GM21717 (cell line): ENCODE measurements around the gene MACROH2A2.
"Not testable (repeated sequence)": the region's sequence is repeated elsewhere in the genome, so short reads cannot be mapped to it uniquely, and the experiment has no call there.

ENCODE experiments used
- ATAC-seq: cut with Tn5 transposase; IDR thresholded peaks from one replicate; pipeline ENCODE4 v1.9.1; 2021; ENCODE audit warnings: mild to moderate bottlenecking, moderate library complexity; ENCODE audit not compliant: unreplicated experiment

Gene MACROH2A2

DNA sequence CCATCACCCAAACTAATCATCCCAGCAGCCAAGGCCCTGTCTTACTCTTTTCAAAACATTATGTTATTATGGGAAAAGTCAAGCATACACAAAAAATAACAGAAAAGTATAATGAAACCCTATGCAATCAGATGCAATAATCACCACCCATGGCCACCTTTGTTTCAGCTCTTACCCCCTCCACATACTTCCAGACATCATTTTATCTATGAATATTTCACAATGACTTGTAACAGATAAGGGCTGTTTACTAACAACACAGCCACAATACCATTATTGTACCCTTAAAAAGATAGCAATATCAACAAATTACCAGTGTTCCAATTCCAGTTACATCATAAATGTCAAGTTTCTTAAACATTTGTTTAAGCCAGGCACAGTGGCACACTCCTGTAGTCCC, 44.8 kb downstream of the MACROH2A2 start:
- ATAC-seq: no peak

DNA sequence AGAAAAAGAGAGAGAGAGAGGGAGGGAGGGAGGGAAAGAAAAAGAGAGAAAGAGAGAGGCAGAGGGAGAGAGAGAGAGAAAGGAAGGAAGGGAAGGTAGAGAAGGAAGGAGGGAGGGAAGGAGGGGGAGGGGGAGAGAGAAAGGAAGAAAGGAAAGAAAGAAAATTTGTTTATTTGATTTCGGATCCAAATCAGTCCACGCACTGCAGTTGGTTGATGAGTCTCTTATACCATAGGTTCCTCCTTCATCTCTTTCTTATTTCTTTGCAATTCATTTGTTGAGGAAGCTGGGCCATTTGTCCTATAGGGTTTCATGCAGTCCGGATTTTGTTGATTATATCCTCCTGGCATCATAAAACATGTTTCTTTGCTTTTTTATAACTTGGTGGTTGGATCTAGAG, 45.6 kb downstream of the MACROH2A2 start:
- no peak for ATAC-seq

DNA sequence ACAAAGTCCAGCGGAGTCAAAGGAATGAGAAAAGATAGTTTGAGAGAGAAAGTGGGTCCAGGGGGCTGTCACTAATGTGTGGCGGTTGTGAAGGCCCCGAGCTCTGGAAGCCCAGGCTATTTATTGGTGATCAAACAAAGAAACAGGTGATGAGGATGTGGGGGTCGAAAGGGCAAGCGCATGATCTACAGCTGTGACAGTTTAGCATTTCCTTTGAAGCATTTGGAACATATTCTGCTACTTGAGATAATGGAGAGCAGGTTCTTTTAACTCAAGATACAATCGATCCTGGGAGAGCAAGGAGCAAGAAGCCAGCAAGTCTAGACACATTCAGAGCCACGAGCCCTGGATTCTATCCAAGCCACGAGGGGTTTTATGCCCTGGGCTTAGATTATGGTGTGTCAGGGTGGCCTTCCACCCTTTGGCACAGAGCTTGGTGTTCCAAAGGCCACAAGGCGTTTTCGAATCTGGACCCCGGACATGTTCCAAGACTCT, 48.5 kb downstream of the MACROH2A2 start:
- ATAC-seq: not testable (repeated sequence)

DNA sequence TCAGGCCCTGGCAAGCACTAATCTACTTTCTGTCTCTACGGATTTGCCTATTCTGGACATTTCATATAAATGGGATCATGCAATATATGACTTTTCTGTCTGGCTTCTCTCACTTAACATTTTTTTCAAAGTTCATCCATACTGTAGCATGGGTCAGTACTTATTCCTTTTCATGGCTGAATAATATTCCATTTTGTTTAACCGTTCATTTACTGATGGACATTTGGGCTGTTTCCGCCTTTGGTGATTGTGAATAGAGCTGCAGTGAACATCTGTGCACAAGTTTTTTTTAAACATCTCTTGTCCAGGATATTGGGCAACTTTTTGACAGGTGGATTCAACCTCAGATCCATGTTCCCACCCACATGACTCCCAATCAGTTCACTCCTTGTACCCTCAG, 49.0 kb downstream of the MACROH2A2 start:
- no peak for ATAC-seq

DNA sequence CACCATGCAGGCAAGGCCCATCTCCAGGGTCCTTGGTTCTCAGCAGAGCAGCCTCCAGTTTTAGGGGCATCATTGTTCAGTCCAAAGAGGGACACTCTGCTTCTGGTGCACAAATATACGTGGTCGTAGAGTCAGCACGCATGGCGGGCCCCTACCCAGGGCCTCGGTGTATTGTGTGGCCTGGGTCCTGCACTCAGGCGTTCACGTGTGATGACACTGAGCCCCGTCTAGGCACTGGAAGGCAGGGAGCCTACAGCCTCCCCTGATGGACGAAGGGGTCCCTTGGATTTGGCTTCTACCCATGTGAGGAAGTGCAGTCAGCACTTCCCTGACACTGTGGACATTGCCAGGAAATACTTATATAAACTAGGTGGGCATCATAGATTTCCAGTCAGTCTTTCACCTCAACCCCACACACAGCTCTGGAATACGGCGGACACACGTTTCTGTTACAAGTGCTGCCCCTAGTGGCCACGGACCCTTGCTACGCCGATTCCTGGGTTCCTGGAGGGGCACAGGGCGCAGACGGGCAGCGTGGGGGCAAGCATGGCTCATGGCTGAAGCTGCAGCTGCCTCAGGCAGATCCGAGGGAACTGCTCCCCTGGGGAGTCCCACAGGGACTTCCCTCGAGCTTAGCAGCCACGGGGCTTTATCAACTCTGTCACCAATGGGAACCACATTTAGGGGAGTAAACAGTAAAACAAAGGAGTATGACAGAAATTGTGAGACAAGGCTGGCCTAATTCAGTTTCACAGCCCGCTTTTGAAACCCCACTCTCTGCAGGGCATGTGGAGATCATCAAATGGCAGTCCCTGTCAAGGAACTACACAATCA, 54.5 kb downstream of the MACROH2A2 start:
- ATAC-seq: no peak

DNA sequence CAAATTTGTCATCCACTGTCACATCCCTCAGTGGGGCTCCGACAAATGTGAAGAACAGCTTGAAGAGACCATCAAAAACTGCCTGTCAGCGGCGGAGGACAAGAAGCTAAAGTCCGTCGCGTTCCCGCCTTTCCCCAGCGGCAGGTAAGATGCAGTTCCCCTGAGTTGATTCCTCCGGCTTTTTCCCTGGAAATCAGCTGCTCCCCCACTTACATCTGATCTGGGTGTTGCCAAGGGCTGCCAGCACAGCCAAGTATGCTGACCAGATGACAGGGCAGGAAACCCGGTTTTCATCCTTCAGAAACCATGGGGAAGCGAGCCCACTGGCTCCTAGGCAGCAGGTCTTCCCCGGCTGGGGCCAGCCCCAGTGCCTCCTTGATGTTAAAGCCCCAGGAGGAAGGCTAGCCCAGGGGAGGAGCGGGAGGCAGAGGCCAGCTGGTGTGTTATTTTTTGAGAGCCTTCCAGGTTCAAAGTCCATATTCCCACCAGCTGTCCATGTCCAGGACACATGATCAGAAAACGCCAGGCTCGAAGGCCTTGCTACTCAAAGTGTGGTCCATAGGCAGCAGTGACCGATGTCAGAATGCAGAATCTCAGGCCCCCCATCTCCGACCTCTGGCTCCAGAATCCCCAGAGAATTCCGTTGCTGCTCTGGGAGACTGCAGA, 56.6 kb downstream of the MACROH2A2 start:
- no peak for ATAC-seq

DNA sequence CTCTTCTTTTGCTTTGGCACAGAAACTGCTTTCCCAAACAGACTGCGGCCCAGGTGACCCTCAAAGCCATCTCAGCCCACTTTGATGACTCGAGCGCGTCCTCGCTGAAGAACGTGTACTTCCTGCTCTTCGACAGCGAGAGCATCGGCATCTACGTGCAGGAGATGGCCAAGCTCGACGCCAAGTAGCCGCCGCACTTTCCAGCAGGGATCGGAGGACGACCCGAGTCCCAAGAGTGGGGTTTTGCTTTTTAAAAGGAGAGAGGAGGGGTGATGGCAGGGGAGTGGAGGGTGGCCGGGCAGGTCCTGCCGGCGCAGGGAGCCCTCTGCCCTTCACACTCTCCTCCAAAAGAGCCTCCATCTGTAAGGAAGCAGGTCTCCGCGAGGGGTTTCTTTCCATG, 58.9 kb downstream of the MACROH2A2 start:
- ATAC-seq: no peak

DNA sequence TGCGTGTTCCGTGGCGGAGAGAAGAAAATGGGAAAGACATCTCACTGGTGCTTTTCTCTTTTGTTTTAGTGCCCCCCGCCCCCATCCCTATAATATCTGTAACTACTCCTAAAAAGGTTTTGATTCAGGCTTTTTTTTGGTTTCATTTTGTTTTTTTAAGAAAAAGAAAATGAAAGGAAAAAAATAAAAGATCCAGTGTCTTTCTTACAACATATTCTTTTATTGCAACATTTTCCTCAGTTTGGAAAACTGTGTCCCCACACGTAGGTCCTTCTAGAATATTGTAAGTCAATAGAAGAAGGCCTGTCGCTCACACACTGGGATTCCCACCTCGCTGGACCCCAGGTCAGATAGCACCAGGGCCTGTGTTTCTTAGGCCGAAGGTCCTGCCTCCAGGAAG, 59.4 kb downstream of the MACROH2A2 start:
- no peak for ATAC-seq

DNA sequence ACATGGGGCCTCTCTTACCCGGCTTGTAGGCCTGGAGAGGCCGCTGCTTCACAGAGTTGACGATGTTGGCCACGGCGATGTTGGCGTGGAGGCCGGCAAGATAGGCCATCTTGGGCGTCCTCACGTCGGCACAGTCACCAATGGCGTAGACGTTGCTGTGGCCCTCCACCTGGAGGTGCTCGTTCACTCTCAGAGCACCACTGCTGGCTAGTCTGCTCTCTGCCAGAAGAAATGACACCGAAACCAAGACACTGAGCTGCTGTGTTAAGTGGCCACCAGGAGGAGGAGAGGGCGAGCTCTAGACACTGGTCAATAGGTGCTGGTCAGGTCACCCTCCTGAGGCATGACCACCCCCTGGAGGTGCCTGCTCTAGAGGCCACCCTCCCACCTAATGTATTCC, 62.3 kb downstream of the MACROH2A2 start:
- no peak for ATAC-seq

DNA sequence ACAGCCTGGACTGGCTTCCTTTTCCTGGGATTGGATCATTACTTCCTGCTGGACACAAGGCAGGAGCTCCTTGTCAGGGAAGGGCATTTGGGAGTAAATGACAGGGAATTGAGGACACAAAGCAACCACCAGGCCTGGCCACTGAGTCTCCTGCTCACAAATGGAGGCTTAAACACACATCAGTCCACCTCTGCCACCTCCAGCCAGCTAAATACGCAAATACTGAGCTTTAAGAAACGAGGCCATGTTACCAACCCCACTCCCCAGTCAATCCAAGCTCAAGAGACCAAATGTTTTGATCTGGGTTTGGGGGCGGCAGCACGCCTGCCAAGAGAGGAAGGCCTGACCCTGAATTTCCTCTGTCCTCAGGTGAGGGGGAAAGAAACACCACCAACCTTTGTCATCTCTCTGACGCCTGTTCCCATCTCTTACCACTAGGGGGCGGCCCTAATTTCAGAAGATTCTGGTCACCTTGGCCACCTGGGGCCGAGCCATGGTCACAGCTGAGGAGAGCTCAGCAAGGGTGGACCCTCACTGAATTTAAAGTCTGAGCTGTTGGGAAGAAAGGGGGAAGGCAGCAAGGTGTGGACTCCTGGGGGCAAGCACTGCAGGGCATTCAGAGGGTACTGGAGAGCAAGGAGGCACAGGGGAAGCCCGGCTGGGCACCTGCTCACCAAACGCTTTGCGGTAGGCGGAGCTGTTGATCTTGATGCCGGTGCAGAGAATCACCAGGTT, 63.5 kb downstream of the MACROH2A2 start:
- ATAC-seq: no peak

DNA sequence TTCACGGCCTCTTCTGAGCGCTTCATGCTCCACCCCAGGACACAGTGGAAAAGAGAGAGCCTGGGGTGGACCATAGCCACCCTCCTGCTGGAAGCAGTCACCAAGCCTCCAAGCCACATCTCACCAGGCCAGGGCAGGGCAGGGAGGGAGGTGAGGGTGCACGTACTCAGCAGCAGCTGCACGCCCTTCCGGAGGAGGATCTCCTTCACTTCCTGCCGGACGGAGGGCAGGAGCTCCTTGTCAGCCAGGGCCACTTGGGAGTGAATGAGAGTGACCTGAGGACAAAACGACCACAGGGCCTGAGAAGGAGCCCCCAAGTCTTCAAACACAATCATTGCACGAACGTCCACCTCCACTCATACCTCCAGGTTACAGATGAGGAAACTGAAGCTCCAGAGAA, 65.0 kb downstream of the MACROH2A2 start:
- no peak for ATAC-seq

DNA sequence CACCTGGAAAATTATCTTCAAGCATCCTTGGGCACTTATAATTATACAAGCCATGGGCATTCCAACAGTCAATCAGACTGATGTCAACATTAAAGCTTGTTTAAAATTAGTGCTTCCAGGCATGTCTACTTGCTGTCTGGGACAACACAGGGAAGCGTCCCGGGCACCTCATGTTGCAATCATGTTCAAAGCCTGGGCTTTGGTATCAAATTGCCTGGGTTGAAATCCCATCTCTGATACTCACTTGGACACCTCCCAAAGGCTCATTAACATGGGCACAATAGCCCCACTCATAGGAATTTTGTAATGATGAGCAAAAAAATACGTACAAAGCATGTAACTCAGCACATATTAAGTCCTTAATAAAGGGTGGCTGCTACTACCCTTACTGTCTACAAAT, 65.5 kb downstream of the MACROH2A2 start:
- ATAC-seq: no peak

DNA sequence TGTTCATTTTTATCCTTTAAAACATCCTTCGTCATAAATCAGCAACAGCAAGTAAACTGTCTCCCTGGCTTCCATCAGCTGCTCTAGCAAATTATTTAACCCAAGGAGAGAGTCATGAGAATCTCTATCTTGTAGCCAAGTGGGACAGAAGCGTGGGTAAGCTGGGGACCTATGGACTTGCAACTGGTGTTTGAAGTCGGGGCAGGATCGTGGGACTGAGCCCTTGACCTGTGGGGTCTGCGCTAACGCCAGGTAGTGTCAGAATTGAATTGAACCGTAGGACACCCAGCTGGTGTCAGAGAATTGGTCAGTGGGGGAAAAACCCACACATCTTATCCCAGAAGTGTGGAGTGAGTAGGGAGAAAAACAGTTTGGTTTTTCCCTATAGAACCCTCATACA, 66.6 kb downstream of the MACROH2A2 start:
- no peak for ATAC-seq

DNA sequence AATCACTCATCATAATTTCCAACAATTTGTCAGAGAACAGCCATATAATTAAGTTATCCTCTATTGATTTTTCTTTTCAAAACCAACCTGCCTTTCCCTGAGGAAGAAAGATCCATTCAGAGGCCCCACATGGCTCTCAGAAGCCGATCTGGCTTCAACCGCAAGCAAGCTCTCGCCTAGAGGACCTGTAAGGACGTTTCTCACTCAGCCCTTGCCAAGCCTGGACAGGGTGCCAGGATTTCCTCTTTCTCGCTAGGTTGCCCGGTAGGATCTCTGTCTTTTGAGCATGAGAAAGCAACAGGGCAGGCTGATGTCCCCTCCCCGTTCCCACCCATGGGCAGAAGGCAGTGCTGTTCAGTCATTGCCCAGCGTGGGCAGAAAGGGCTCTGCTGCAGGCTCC, 67.0 kb downstream of the MACROH2A2 start:
- no peak for ATAC-seq

DNA sequence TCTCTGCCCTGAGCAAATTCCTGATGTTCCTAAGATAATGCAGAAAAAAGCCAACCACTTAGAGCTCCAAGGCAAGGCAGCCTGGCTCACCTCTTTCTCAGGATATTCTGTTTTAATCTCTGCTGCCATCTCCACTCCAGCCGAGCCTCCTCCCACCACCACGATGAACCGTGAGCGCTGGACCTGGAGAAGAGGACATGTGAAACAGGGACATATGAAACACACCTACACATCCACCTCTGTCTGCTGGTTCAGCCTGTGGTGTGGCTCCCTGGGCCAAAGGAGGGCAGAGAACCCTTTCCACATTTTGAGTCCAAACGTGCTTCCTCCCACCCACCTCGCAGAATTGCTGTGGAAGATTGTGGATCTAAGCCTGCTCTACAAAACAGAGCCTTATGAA, 67.8 kb downstream of the MACROH2A2 start:
- ATAC-seq: no peak

DNA sequence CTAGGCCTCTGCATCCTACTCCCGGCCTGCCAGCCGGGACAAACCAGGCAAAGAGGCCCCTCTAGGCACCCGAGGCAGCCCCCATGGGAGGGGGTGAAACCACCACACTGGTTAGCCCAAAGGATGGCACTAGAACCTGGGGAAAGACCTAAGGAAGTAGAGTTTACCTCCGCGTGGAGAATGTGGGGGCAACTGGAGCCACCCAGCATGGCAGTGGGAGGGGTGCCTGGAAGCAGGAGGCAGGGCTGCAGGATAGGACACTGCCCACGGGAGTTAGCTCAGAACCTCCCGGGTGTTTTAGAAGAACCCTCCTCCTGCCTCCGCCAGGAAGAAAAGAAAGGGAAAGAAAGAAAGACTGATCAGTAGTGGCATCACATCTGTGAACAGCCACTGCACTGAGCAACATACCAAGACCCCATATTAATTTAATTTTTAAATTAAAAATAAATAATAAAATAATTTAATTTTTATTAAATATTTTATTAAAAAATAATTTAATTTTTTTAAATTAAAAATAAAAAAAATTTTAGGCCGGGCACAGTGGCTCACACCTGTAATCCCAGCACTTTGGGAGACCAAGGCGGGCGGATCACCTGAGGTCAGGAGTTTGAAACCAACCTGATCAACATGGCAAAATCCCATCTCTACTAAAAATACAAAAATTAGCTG, 68.8 kb downstream of the MACROH2A2 start:
- no peak for ATAC-seq

DNA sequence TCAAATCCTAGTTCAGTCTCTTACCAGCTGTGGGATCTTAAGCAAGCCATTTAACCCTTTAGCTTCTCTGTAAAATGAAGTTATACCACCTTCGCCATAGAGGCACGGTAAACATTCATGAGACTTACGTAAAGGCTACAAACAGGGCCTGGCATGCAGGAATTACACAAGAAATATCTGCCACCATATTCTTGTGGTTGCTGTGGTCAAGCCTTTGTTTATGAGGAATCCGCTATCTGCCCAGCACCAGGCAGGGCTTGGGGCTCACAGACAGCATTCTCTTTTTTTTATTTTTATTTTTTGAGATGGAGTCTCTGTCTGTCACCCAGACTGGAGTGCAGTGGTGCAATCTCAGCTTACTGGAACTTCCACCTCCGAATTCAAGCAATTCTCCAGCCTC, 70.1 kb downstream of the MACROH2A2 start:
- no peak for ATAC-seq

DNA sequence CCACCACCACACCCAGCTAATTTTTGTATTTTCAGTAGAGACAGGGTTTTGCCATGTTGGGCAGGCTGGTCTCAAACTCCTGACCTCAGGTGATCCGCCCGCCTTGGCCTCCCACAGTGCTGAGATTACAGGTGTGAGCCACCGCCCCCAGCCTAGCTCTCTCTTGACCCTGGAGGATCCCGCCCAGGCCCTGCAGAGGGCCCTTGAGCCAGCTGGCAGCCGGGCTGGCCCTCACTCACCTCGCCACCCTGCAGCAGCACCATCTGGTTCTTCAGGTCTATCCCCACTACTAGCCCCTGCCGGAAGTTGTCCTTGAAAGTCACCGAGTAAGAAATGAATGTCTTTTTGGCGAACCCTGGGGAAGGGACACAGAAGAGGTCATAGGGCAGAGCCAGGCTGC, 70.5 kb downstream of the MACROH2A2 start:
- not testable (repeated sequence) for ATAC-seq

DNA sequence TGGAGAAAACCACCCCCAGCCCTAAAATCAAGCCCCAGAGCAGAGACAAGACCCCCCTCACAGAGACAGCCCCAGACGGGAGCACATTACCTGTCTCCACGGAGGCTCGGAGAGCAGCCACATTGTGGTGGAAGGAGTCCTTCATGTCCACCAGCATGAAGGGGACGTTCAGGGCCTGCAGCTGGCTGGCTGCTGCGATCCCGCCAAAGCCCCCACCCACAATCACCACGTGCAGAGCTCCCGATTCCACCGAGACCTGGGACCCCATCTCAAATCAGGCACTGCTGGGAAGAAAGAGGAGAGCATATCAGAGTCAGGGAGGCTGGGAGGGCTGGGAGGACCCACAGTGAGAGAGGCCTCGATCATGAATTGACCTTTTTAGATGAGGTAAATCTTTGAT, 71.2 kb downstream of the MACROH2A2 start:
- no peak for ATAC-seq

DNA sequence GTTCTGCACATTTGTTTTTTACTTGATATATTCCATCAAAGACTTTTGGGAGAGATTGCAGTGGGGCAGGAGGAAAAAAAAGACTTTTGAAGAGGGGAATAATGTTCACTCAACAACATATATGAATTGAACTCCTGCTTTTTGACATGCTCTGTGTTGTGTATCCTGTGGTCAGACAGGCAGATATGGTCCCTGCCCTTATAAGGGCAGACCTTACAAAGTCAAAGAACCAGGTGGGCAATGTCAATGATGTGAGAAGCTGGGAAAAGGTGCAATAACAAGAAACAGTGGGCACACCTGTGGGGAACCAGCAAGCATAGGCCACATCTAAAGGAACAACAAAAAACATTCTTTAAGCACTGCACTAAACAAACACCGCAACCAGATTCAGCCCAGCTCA, 71.8 kb downstream of the MACROH2A2 start:
- ATAC-seq: no peak

DNA sequence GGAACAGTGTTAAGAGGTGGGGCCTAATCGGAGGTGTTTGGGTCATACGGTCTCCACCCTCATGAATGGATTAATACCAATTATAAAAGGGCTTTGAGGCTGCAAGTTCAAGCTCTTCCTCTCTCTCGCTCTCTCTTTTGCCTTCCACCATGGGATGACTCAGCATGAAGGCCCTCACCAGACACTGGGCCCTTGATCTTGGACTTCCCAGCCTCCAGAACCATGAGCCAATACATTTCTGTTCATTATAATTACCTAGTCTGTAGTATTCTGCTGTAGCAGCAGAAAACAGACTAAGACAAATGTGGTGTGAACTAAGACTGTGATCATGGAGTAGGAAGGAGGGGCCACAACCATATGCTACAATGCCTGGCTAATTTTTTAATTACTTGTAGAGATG, 72.3 kb downstream of the MACROH2A2 start:
- ATAC-seq: no peak
